IPS-NIHi7 (cell line): ENCODE results near the gene NDUFA7.
"Not testable (repeated sequence)": the region's sequence is repeated elsewhere in the genome, so short reads cannot be mapped to it uniquely, and the experiment has no call there.

Experiments used
- DNase-seq: peaks from one replicate; pipeline ENCODE4 v3.0.0; 2012; ENCODE audit warnings: mixed read lengths; ENCODE audit errors: extremely low spot score

NDUFA7 gene

DNA sequence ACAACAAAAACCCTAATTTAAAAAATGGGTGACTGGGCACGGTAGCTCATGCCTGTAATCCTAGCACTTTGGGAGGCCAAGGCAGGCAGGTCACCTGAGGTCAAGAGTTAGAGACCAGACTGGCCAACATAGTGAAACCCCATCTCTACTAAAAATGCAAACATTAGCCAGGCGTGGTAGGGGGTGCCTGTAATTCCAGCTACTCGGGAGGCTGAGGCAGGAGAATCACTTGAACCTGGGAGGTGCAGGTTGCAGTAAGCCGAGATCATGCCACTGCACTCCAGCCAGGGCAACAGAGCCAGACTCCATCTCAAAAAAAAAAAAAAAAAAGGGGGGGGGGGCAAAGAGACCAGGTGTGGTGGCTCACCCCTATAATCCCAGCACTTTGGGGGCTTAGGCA is 56.9 kb downstream of the NDUFA7 start:
- DNase-seq = not testable (repeated sequence)

DNA sequence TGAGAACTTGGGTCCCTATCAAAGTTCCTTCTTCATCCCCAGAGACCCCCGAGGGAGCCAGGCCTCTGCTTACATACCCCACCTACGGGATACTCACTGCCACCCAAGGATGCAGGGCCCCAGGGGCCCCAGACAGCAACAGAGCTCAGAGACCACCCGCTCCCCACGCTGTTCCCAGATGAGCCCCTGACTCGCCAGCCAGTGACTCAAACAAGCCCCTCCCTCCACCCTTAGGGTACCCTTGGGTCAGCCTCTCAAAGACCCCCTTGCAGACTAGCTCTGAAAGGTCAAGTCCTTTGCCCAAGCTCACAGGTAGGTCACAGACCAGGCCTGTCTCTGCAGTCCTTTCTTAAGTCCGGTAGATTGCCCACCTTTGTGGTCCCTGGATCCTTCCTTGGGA is 58.7 kb downstream of the NDUFA7 start:
- no peak for DNase-seq

- DNase-seq = no peak
Observed at GRCh38 chr19:8261881-8262280, 59.3 kb downstream of the NDUFA7 start.

DNA sequence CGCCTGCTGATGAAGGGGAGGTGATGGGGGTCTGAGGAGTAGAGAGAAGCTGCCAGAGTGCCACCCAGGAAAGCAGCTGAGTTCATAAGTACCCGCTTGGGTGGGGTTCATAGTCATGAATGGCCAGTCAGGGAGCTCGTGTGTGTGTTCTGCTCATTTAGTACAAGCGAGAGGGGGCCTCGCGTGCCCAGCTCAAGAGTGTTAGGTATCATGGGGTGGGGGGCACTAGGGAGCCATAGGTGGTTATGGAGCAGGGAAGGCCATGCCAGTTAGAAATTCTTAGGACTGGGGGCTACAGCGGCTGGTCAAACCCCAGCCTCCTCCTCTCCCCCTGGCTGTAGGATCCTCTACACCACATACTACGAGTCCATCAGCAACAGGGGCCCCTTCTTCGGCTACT is 59.8 kb downstream of the NDUFA7 start:
- no peak for DNase-seq
